ENCODE results near the gene TMEM54. TPM values are rescaled to one million over a fixed set of nuclear protein-coding genes. Genes with fewer than 3 reads are reported as not detected.

Gene TMEM54
- total and polyA plus RNA-seq, 2 donors (not counting 1 experiment from before 2014, with no cell fraction given), result 24.2 to 69.9 TPM

- no peak overlapping the region for H3K9ac ChIP-seq (ENCODE audit: insufficient read depth, low read length)
- H3K79me2 ChIP-seq (ENCODE audit: control insufficient read depth, insufficient read depth, low read length), result no peaks in the 10 kb centered on the region
- H3K9me3 ChIP-seq (ENCODE audit: control insufficient read depth, insufficient read depth, low read depth, low read length), result no peaks in the 10 kb centered on the region
- H2AFZ ChIP-seq (ENCODE audit: low read length), result no peak overlapping the region
- H3K4me2 ChIP-seq (ENCODE audit: extremely low read depth, insufficient read depth, low read length), result no peak overlapping the region
- H3K27me3 ChIP-seq (ENCODE audit: control insufficient read depth, insufficient read depth, low read length), result peaks cover 8% of the 10 kb centered on the region
- no peaks in the 10 kb centered on the region for H4K20me1 ChIP-seq (ENCODE audit: control insufficient read depth, extremely low read depth, insufficient read depth, low read length)
- H3K27ac ChIP-seq (ENCODE audit: insufficient read depth, low read length), result no peak overlapping the region
- H3K36me3 ChIP-seq (ENCODE audit: control insufficient read depth, insufficient read depth, low read length), result no peaks in the 10 kb centered on the region
- H3K4me1 ChIP-seq (ENCODE audit: control insufficient read depth, extremely low read depth, insufficient read depth, low read length), result no peaks in the 10 kb centered on the region
- TF ChIP-seq CTCF (conservative IDR thresholded peaks at IDR 0.05 in 1 of 2, IDR thresholded peaks at IDR 0.05 in 1 of 2; ENCODE audit: low read depth in 1 of 2, low read length in 2 of 2), result no peak
- TF ChIP-seq EZH2 (IDR thresholded peaks at IDR 0.05; ENCODE audit: low read length, missing control alignments), result no peak
- no peak for DNase-seq (ENCODE audit: low read depth in 2 of 2)
- no peak overlapping the region for H3K4me3 ChIP-seq (replicated peaks in 1 of 4; ENCODE audit: control extremely low read depth in 1 of 4, insufficient read depth in 1 of 4, low read depth in 3 of 4, low read length in 4 of 4)
Measured at GRCh38 chr1:32896451-32896850, 4.7 kb downstream of the TMEM54 start.

DNA sequence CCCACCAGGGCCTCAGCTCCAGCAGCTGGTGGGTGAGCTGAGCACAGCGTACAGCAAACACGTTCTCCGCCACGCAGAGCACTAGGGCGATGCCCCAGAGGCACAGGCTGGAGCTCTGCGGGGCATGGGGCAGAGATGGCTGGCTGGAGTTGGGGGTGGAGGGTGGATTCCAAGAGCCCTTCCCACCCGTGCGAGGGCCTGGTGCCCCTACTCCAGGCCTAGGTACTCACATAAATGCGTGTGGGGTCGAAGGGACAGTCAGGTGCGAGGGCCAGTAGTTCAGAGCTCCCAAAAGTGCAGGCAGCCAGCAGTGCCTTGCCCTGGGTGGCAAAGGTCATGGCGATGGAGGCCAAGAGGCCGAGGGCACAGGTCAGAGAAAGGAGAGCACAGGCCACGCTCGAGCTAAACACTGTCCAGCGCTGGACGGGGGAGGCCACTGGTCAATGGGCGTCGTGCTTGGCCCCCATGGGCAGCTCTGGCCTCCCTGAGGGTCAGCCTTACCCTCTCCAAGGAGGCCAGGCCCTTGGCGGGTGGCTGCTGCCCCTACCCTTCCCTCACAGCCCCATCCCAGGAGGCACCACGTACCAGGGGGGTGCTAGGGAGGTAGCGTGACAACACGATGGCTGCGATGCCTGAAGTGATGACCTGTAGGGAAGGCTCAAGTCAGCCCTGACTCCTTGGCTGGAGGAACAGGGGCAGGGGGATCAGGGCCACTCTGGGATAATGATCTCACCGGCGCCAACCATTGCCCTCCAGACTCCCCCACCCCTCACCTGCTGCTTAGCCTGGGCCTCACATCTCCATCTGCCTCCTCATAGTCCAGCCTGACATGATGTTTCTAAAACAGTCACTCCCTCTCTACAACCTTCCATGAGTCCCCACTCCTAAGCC, 5.6 kb downstream of the TMEM54 start:
- Histone ChIP-seq H3K36me3 (ENCODE audit: control insufficient read depth, insufficient read depth, low read length) (no peaks in the 10 kb centered on the region), H3K4me1 (ENCODE audit: control insufficient read depth, extremely low read depth, insufficient read depth, low read length) (no peaks in the 10 kb centered on the region), H4K20me1 (ENCODE audit: control insufficient read depth, extremely low read depth, insufficient read depth, low read length) (no peaks in the 10 kb centered on the region), H3K9ac (ENCODE audit: insufficient read depth, low read length) (no peak overlapping the region), H2AFZ (ENCODE audit: low read length) (no peak overlapping the region), H3K9me3 (ENCODE audit: control insufficient read depth, insufficient read depth, low read depth, low read length) (no peaks in the 10 kb centered on the region), H3K4me2 (ENCODE audit: extremely low read depth, insufficient read depth, low read length) (no peak overlapping the region), H3K27me3 (ENCODE audit: control insufficient read depth, insufficient read depth, low read length) (peaks cover 8% of the 10 kb centered on the region), H3K4me3 (replicated peaks in 1 of 4; ENCODE audit: control extremely low read depth in 1 of 4, insufficient read depth in 1 of 4, low read depth in 3 of 4, low read length in 4 of 4) (no peak overlapping the region), H3K27ac (ENCODE audit: insufficient read depth, low read length) (no peak overlapping the region), H3K79me2 (ENCODE audit: control insufficient read depth, insufficient read depth, low read length) (no peaks in the 10 kb centered on the region)
- TF ChIP-seq EZH2 (IDR thresholded peaks at IDR 0.05; ENCODE audit: low read length, missing control alignments), result no peak
- no peak for TF ChIP-seq CTCF (conservative IDR thresholded peaks at IDR 0.05 in 1 of 2, IDR thresholded peaks at IDR 0.05 in 1 of 2; ENCODE audit: low read depth in 1 of 2, low read length in 2 of 2)
- DNase-seq (ENCODE audit: low read depth in 2 of 2), result no peak

GRCh38 chr1:32894681-32895080, 6.5 kb downstream of the TMEM54 start:
- no peaks in the 10 kb centered on the region for H4K20me1 ChIP-seq (ENCODE audit: control insufficient read depth, extremely low read depth, insufficient read depth, low read length)
- H3K36me3 ChIP-seq (ENCODE audit: control insufficient read depth, insufficient read depth, low read length), result no peaks in the 10 kb centered on the region
- H3K9me3 ChIP-seq (ENCODE audit: control insufficient read depth, insufficient read depth, low read depth, low read length), result no peaks in the 10 kb centered on the region
- H2AFZ ChIP-seq (ENCODE audit: low read length), result no peak overlapping the region
- H3K4me3 ChIP-seq (replicated peaks in 1 of 4; ENCODE audit: control extremely low read depth in 1 of 4, insufficient read depth in 1 of 4, low read depth in 3 of 4, low read length in 4 of 4), result no peak overlapping the region
- no peak overlapping the region for H3K9ac ChIP-seq (ENCODE audit: insufficient read depth, low read length)
- no peak overlapping the region for H3K27ac ChIP-seq (ENCODE audit: insufficient read depth, low read length)
- H3K27me3 ChIP-seq (ENCODE audit: control insufficient read depth, insufficient read depth, low read length), result peaks cover 8% of the 10 kb centered on the region
- no peak overlapping the region for H3K4me2 ChIP-seq (ENCODE audit: extremely low read depth, insufficient read depth, low read length)
- TF ChIP-seq EZH2 (IDR thresholded peaks at IDR 0.05; ENCODE audit: low read length, missing control alignments) (no peak), CTCF (conservative IDR thresholded peaks at IDR 0.05 in 1 of 2, IDR thresholded peaks at IDR 0.05 in 1 of 2; ENCODE audit: low read depth in 1 of 2, low read length in 2 of 2) (no peak)
- no peaks in the 10 kb centered on the region for H3K4me1 ChIP-seq (ENCODE audit: control insufficient read depth, extremely low read depth, insufficient read depth, low read length)
- DNase-seq (ENCODE audit: low read depth in 2 of 2), result no peak
- no peaks in the 10 kb centered on the region for H3K79me2 ChIP-seq (ENCODE audit: control insufficient read depth, insufficient read depth, low read length)
